Measurements from ENCODE around the gene SAYSD1.

Gene SAYSD1

GRCh38 chr6:39058471-39059147 lies 56.4 kb downstream of the SAYSD1 start:
- DNase-seq (ENCODE audit: low read depth) = no peak

DNA sequence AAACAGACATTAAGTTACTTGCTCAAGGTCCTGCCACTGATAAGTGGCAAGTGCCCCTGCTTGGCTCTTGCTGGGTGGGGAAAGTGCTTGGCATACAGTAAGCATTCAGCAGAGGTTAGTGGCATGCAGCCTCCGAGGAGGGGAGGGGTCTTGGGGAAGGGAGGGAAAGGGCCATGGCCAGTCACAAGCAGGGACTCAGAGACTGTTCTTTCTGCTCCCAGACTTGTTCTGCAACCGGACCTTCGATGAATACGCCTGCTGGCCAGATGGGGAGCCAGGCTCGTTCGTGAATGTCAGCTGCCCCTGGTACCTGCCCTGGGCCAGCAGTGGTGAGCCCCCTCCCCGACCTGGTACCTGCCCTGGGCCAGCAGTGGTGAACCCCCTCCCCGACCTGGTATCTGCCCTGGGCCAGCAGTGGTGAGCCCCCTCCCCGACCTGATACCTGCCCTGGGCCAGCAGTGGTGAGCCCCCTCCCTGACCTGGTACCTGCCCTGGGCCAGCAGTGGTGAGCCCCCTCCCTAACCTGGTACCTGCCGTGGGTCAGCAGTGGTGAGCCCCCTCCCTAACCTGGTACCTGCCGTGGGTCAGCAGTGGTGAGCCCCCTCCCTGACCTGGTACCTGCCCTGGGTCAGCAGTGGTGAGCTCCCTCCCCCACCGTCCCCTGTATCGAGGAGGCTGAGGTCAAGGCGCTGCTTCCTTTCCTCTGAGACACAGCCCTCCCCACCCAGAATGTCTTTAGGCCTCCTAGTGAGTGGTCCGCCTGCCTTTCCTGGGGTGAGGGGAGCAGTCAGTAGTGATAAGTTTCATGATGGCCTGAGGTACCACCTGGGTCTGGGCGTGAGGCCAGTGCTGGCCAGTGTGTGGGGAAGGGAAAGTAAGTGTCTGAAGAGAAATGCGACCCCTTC lies 57.5 kb downstream of the SAYSD1 start:
- DNase-seq (ENCODE audit: low read depth) = no peak

DNA sequence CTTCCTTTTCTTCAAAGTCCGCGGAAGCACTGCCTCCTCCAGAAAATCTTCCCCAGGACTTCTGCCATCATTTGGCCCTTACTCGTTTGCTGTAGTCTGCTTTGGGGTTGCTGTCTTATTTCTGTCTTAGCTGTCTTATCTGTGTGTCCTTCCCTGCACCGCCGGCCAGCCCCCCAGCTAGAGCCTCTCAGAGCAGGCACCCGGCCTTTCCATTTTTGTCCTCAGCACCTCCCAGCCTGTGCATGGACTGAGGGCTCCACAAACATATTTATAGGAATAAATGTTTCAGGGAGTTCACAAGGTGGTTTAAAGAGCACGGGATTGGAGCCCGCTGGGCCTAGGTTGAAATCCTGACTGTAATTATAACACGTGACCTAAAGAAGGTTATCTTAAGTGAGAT lies 58.3 kb downstream of the SAYSD1 start:
- no peak for DNase-seq (ENCODE audit: low read depth)

GRCh38 chr6:39056191-39056590 lies 58.8 kb downstream of the SAYSD1 start:
- DNase-seq (ENCODE audit: low read depth) = no peak

DNA sequence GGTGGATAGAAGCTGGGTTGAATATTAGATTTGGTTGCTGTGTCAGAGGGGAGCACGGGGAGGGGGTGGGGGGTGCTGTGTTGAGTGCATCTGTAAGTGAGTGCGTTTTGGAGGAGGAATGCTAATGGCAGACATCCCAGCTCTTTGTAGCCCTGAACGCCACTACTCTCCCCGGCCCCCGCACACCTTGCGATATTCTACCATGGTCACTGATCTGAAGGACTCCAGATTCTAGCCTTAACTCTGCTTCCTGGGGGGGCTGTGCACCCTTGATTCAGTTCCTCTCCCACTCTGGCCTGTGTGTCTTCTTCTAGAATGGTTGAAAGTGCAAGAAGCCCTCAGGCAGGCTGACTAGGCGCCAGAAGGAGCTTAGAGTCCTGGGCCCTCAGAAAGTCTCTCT lies 59.3 kb downstream of the SAYSD1 start:
- DNase-seq (ENCODE audit: low read depth) = no peak

DNA sequence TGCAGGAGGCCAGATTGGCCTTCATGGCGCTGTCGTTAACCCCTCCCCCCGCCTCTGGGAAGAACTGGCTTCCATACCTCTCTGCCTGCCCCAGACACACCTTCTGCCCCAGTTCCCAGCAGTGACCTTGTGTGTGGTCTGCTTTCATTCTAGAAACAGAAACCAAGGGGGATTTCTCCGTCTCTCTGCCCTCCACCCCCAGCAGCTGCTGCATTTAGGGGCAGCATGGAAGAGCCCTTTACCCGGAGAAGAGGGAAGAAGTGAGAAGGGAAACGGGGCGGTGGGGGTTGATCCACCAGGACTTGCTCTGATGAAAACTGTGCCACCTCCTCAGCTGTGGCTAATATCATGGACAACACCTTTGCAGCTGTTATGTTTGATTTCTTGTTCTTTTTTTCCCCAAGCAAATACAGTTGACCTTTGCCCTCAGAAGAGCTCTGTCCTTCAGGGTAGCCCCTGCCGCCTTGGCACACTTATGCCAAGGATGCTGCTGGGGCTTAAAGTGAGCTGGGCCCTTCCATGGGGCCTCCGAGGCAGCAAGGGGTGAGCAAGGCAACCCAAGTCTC lies 60.3 kb downstream of the SAYSD1 start:
- no peak for DNase-seq (ENCODE audit: low read depth)
